Peyer's patch (tissue), 4 donors: Measurements from ENCODE around the gene NQO2.
A peak's percentile ranks its signal among the peaks of the same experiment; 100 is the strongest.

Experiments used
- CTCF ChIP-seq, 6 experiments: fragments of 450-650 bp in 4 of 6; fragments of 200-600 bp in 2 of 6; sonication (generic) in 1 of 6; IDR thresholded peaks; one replicate each; pipeline ENCODE4 v1.5.1; 2017 to 2019; ENCODE audit warnings: antibody characterized with exemption in 6 of 6, mild to moderate bottlenecking in 3 of 6, moderate library complexity in 1 of 6
- POLR2A ChIP-seq, 2 donors: fragments of 450-650 bp; IDR thresholded peaks; one replicate each; pipeline ENCODE4 v1.5.1; 2017; ENCODE audit warnings: antibody characterized with exemption in 2 of 2, mild to moderate bottlenecking in 2 of 2, moderate library complexity in 2 of 2

- peak; percentile 62 to 99 (median 98) for TF ChIP-seq CTCF (IDR thresholded peaks at IDR 0.05)
- TF ChIP-seq POLR2A (IDR thresholded peaks at IDR 0.05) = peak in 1 of 2 donors; percentile 30
These were observed 47.1 kb upstream of the NQO2 start for GRCh38 chr6:2952557-2953095.
